Measurements from ENCODE around the gene SPG11. TPM values are rescaled to one million over a fixed set of nuclear protein-coding genes. Genes with fewer than 3 reads are reported as not detected.

Gene SPG11
- total and polyA plus RNA-seq, 2 of the 13 experiments (the other 11 are each of a cell fraction or from before 2014, with no cell fraction given), result 31.5 to 40.7 TPM

DNA sequence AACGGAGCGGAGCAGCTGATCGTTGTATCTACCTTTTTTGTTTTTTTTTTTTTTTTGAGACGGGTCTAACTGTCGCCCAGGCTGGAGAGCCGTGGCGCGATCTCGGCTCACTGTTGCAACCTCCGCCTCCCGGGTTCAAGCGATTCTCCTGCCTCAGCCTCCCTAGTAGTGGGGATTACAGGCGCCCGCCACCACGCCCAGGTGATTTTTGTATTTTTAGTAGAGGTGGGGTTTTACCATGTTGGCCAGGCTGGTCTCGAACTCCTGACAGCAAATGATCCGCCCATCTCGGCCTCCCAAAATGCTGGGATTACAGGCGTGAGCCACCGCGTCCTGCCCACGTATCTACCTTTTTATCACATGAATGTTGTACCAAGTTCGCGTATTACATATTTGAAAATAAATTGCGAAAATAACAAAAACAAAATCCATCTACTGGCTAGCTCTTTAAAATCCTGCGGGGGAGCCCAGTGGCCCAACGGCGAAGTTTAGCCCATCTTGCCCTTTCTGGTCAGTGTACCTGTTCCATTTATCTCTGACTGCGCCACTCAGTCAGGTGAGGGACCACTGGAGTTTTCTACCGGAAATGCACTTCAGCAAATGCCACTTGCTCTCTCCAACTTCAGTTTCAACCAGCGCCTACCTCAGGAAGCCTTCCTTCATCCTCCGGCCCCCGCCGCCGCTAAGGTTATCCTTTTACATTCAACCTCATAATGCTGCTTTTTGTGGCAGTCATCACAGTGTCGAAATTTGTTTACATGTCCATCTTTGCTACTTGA is 127.8 kb downstream of the SPG11 start (continued):
- TF ChIP-seq HNF4G (IDR thresholded peaks at IDR 0.05; ENCODE audit: borderline replicate concordance, low read depth, low read length) (no peak), HNF4G (CRISPR knock-in tag; IDR thresholded peaks at IDR 0.05; ENCODE audit: borderline replicate concordance, low read depth) (no peak), ZNF260 (CRISPR knock-in tag; IDR thresholded peaks at IDR 0.05; ENCODE audit: borderline replicate concordance, low read depth) (no peak), ZNF451 (CRISPR knock-in tag; IDR thresholded peaks at IDR 0.05) (no peak), ZNF720 (CRISPR knock-in tag; IDR thresholded peaks at IDR 0.05) (no peak), NPAS2 (CRISPR knock-in tag; IDR thresholded peaks at IDR 0.05; ENCODE audit: borderline replicate concordance) (no peak), ZNF7 (CRISPR knock-in tag; IDR thresholded peaks at IDR 0.05) (no peak), U2AF2 (IDR thresholded peaks at IDR 0.05; ENCODE audit: low read depth, low read length) (no peak), ZNF607 (CRISPR knock-in tag; IDR thresholded peaks at IDR 0.05; ENCODE audit: borderline replicate concordance) (no peak), ZNF235 (CRISPR knock-in tag; IDR thresholded peaks at IDR 0.05; ENCODE audit: borderline replicate concordance) (no peak), SIX1 (CRISPR knock-in tag; IDR thresholded peaks at IDR 0.05; ENCODE audit: borderline replicate concordance) (no peak), ZFP36L2 (CRISPR knock-in tag; IDR thresholded peaks at IDR 0.05) (no peak), PHF21A (CRISPR knock-in tag; IDR thresholded peaks at IDR 0.05) (0 out of 2 replicates have a peak, but pooled peaks have one; percentile 8), SETDB1 (CRISPR knock-in tag; IDR thresholded peaks at IDR 0.05; ENCODE audit: borderline replicate concordance) (no peak), MXD4 (CRISPR knock-in tag; IDR thresholded peaks at IDR 0.05) (no peak), EED (CRISPR knock-in tag; IDR thresholded peaks at IDR 0.05) (no peak), ZNF501 (CRISPR knock-in tag; IDR thresholded peaks at IDR 0.05) (0 out of 2 replicates have a peak, but pooled peaks have one; percentile 37), KDM2A (CRISPR knock-in tag; IDR thresholded peaks at IDR 0.05; ENCODE audit: borderline replicate concordance, low read depth) (no peak), ZNF777 (CRISPR knock-in tag; IDR thresholded peaks at IDR 0.05) (0 out of 2 replicates have a peak, but pooled peaks have one; percentile 11), FOXP1 (IDR thresholded peaks at IDR 0.05) (no peak), FOXP1 (CRISPR knock-in tag; IDR thresholded peaks at IDR 0.05) (no peak), ZBTB38 (CRISPR knock-in tag; IDR thresholded peaks at IDR 0.05) (peak; percentile 10; the same call in 1 of the 2 replicates), ZFP36L1 (CRISPR knock-in tag; IDR thresholded peaks at IDR 0.05) (0 out of 2 replicates have a peak, but pooled peaks have one; percentile 23), BORCS8-MEF2B (CRISPR knock-in tag; IDR thresholded peaks at IDR 0.05) (no peak), ZNF251 (CRISPR knock-in tag; IDR thresholded peaks at IDR 0.05) (no peak), HNRNPK (IDR thresholded peaks at IDR 0.05; ENCODE audit: low read depth, low read length, poor library complexity, severe bottlenecking) (no peak), SKI (IDR thresholded peaks at IDR 0.05; ENCODE audit: partially characterized antibody) (no peak), ZNF615 (CRISPR knock-in tag; IDR thresholded peaks at IDR 0.05; ENCODE audit: borderline replicate concordance) (no peak), WIZ (CRISPR knock-in tag; IDR thresholded peaks at IDR 0.05) (no peak), ZFP90 (CRISPR knock-in tag; IDR thresholded peaks at IDR 0.05; ENCODE audit: borderline replicate concordance) (0 out of 2 replicates have a peak, but pooled peaks have one; percentile 33)
- TF ChIP-seq, protein P1, sequence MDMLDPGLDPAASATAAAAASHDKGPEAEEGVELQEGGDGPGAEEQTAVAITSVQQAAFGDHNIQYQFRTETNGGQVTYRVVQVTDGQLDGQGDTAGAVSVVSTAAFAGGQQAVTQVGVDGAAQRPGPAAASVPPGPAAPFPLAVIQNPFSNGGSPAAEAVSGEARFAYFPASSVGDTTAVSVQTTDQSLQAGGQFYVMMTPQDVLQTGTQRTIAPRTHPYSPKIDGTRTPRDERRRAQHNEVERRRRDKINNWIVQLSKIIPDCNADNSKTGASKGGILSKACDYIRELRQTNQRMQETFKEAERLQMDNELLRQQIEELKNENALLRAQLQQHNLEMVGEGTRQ (IDR thresholded peaks at IDR 0.05; ENCODE audit: low read depth, low read length), result no peak
- TF ChIP-seq, protein P1 (CRISPR knock-in tag; IDR thresholded peaks at IDR 0.05; ENCODE audit: borderline replicate concordance), result 0 out of 2 replicates have a peak, but pooled peaks have one; percentile 3
